WTC11 (cell line): ENCODE data around the gene WARS2. TPM values are rescaled to one million over a fixed set of nuclear protein-coding genes. Genes with fewer than 3 reads are reported as not detected.

Source experiments
- ATAC-seq: fragments of 200-7000 bp; cut with Tn5 transposase; 2 replicates; pipeline ENCODE4 v1.10.0; 2021; ENCODE audit warnings: mild to moderate bottlenecking, moderate library complexity
- CTCF ChIA-PET: fragments of 300-600 bp; sonication (Branson Sonifier 250); formaldehyde crosslinking; loops from one replicate; lab custom pipeline; 2021; ENCODE audit warnings: antibody characterized with exemption; lab: Charles Lee
- POLR2A ChIA-PET: fragments of 350-600 bp; sonication (Branson Sonifier 250); formaldehyde crosslinking; loops from one replicate; lab custom pipeline; 2021; ENCODE audit warnings: antibody characterized with exemption; lab: Charles Lee
- DNase-seq: peaks from one replicate; pipeline ENCODE4 v3.0.0; 2021; ENCODE audit warnings: low spot score
- H3K27ac Mint-ChIP-seq: 2 replicates; pipeline ENCODE4 v1.8.0; 2021; ENCODE audit warnings: mixed read lengths
- H3K27me3 Mint-ChIP-seq: 2 replicates; pipeline ENCODE4 v1.8.0; 2021; ENCODE audit warnings: low read depth, mild to moderate bottlenecking, moderate library complexity, mixed read lengths
- H3K36me3 Mint-ChIP-seq: 2 replicates; pipeline ENCODE4 v1.8.0; 2021; ENCODE audit warnings: mixed read lengths
- H3K4me1 Mint-ChIP-seq: 2 replicates; pipeline ENCODE4 v1.8.0; 2022; ENCODE audit warnings: mixed read lengths
- H3K4me3 Mint-ChIP-seq: 2 replicates; pipeline ENCODE4 v1.8.0; 2021; ENCODE audit warnings: mild to moderate bottlenecking, moderate library complexity, mixed read lengths
- H3K9me3 Mint-ChIP-seq: 2 replicates; pipeline ENCODE4 v1.8.0; 2021; ENCODE audit warnings: mixed read lengths
- CREB1 ChIP-seq: sonication (generic); formaldehyde crosslinking; IDR thresholded peaks from 2 replicates; pipeline ENCODE4 v1.8.0; 2023; ENCODE audit warnings: mild to moderate bottlenecking, missing genetic modification reagents
- E2F4 ChIP-seq: sonication (generic); formaldehyde crosslinking; IDR thresholded peaks from 2 replicates; pipeline ENCODE4 v1.8.1; 2022; ENCODE audit warnings: low read depth, mild to moderate bottlenecking, moderate library complexity, missing genetic modification reagents, borderline replicate concordance
- HMGA2 ChIP-seq: fragments of 250-450 bp; sonication (Bioruptor Pico); IDR thresholded peaks from 2 replicates; pipeline ENCODE4 v1.4.0; 2021; ENCODE audit warnings: mild to moderate bottlenecking, moderate library complexity
- HMGXB4 ChIP-seq: sonication (generic); formaldehyde crosslinking; IDR thresholded peaks from 2 replicates; pipeline ENCODE4 v1.8.1; 2023; ENCODE audit warnings: mild to moderate bottlenecking, moderate library complexity, missing genetic modification reagents
- JAZF1 ChIP-seq: fragments of 250-450 bp; sonication (Bioruptor Pico); IDR thresholded peaks from 2 replicates; pipeline ENCODE4 v1.9.0; 2021; ENCODE audit warnings: moderate library complexity, mild to moderate bottlenecking, inconsistent platforms
- PRRX2 ChIP-seq: fragments of 250-450 bp; sonication (Bioruptor Pico); IDR thresholded peaks from 2 replicates; pipeline ENCODE4 v1.8.0; 2021; ENCODE audit warnings: mild to moderate bottlenecking
- SP1 ChIP-seq: sonication (generic); formaldehyde crosslinking; conservative IDR thresholded peaks from 2 replicates; pipeline ENCODE4 v1.8.1; 2022; ENCODE audit warnings: missing genetic modification reagents
- STAT6 ChIP-seq: sonication (generic); formaldehyde crosslinking; conservative IDR thresholded peaks from 2 replicates; pipeline ENCODE4 v1.8.1; 2023; ENCODE audit warnings: mild to moderate bottlenecking, low read depth, missing genetic modification reagents, moderate library complexity
- ZBTB43 ChIP-seq: sonication (generic); formaldehyde crosslinking; IDR thresholded peaks from 2 replicates; pipeline ENCODE4 v1.8.1; 2023; ENCODE audit warnings: mild to moderate bottlenecking, missing genetic modification reagents
- ZNF232 ChIP-seq: sonication (generic); formaldehyde crosslinking; IDR thresholded peaks from 2 replicates; pipeline ENCODE4 v1.8.0; 2022; ENCODE audit warnings: mild to moderate bottlenecking, missing genetic modification reagents
- ZNF512 ChIP-seq: sonication (generic); formaldehyde crosslinking; IDR thresholded peaks from 2 replicates; pipeline ENCODE4 v1.8.1; 2022; ENCODE audit warnings: missing genetic modification reagents, borderline replicate concordance
- total RNA-seq: library from RNA; stranded (reverse); gene quantifications from 3 replicates; pipeline ENCODE4 v1.2.3, GENCODE V29; 2021
- TF ChIP-seq, protein P1 (sequence below): sonication (generic); formaldehyde crosslinking; IDR thresholded peaks from 2 replicates; pipeline ENCODE4 v1.8.0; 2022; ENCODE audit warnings: missing genetic modification reagents
- TF ChIP-seq, protein P2 (sequence below): sonication (generic); formaldehyde crosslinking; IDR thresholded peaks from 2 replicates; pipeline ENCODE4 v1.8.1; 2023; ENCODE audit warnings: mild to moderate bottlenecking, missing genetic modification reagents, borderline replicate concordance
- TF ChIP-seq, protein P3 (sequence below): sonication (generic); formaldehyde crosslinking; IDR thresholded peaks from 2 replicates; pipeline ENCODE4 v1.8.0; 2022; ENCODE audit warnings: mild to moderate bottlenecking, missing genetic modification reagents
- TF ChIP-seq, protein P4 (sequence below): sonication (generic); formaldehyde crosslinking; IDR thresholded peaks from 2 replicates; pipeline ENCODE4 v1.8.0; 2022; ENCODE audit warnings: mild to moderate bottlenecking, missing genetic modification reagents

The WARS2 gene
- total RNA-seq, 1 experiment from 2014 or later = 9.3 TPM

GRCh38 chr1:119068427-119068826 is 72.0 kb downstream of the WARS2 start (continued):
- TF ChIP-seq ZNF512 (CRISPR knock-in tag) (no peak), SP1 (CRISPR knock-in tag) (no peak)

DNA sequence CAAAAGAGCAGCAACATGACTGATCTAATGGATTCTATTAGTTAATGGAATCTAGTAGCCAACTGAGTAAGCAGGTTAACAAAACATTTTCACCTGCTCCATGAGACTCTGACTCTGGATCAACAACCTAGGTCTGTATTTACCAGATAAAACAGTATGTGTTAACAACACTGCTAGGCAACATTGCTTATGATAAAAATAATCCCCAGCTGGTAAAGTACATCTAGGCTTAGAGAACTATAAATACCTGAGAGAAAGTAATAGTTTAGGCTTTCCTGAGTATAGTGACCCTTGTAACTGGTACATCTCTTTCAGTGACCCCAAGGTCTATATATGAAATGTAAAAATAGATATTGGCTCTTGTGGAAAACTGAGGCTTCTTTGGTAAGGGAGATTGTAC is 78.8 kb downstream of the WARS2 start:
- Mint-ChIP-seq H3K27me3 (no peaks in the 10 kb centered on the region), H3K9me3 (peaks cover 11% of the 10 kb centered on the region), H3K4me3 (no peak overlapping the region), H3K4me1 (no peaks in the 10 kb centered on the region), H3K36me3 (peaks cover 8% of the 10 kb centered on the region), H3K27ac (no peak overlapping the region)
- TF ChIP-seq, protein P1, sequence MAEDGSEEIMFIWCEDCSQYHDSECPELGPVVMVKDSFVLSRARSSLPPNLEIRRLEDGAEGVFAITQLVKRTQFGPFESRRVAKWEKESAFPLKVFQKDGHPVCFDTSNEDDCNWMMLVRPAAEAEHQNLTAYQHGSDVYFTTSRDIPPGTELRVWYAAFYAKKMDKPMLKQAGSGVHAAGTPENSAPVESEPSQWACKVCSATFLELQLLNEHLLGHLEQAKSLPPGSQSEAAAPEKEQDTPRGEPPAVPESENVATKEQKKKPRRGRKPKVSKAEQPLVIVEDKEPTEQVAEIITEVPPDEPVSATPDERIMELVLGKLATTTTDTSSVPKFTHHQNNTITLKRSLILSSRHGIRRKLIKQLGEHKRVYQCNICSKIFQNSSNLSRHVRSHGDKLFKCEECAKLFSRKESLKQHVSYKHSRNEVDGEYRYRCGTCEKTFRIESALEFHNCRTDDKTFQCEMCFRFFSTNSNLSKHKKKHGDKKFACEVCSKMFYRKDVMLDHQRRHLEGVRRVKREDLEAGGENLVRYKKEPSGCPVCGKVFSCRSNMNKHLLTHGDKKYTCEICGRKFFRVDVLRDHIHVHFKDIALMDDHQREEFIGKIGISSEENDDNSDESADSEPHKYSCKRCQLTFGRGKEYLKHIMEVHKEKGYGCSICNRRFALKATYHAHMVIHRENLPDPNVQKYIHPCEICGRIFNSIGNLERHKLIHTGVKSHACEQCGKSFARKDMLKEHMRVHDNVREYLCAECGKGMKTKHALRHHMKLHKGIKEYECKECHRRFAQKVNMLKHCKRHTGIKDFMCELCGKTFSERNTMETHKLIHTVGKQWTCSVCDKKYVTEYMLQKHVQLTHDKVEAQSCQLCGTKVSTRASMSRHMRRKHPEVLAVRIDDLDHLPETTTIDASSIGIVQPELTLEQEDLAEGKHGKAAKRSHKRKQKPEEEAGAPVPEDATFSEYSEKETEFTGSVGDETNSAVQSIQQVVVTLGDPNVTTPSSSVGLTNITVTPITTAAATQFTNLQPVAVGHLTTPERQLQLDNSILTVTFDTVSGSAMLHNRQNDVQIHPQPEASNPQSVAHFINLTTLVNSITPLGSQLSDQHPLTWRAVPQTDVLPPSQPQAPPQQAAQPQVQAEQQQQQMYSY (CRISPR knock-in tag) = no peak
- TF ChIP-seq, protein P2, sequence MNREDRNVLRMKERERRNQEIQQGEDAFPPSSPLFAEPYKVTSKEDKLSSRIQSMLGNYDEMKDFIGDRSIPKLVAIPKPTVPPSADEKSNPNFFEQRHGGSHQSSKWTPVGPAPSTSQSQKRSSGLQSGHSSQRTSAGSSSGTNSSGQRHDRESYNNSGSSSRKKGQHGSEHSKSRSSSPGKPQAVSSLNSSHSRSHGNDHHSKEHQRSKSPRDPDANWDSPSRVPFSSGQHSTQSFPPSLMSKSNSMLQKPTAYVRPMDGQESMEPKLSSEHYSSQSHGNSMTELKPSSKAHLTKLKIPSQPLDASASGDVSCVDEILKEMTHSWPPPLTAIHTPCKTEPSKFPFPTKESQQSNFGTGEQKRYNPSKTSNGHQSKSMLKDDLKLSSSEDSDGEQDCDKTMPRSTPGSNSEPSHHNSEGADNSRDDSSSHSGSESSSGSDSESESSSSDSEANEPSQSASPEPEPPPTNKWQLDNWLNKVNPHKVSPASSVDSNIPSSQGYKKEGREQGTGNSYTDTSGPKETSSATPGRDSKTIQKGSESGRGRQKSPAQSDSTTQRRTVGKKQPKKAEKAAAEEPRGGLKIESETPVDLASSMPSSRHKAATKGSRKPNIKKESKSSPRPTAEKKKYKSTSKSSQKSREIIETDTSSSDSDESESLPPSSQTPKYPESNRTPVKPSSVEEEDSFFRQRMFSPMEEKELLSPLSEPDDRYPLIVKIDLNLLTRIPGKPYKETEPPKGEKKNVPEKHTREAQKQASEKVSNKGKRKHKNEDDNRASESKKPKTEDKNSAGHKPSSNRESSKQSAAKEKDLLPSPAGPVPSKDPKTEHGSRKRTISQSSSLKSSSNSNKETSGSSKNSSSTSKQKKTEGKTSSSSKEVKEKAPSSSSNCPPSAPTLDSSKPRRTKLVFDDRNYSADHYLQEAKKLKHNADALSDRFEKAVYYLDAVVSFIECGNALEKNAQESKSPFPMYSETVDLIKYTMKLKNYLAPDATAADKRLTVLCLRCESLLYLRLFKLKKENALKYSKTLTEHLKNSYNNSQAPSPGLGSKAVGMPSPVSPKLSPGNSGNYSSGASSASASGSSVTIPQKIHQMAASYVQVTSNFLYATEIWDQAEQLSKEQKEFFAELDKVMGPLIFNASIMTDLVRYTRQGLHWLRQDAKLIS (CRISPR knock-in tag) = no peak
- TF ChIP-seq, protein P3, sequence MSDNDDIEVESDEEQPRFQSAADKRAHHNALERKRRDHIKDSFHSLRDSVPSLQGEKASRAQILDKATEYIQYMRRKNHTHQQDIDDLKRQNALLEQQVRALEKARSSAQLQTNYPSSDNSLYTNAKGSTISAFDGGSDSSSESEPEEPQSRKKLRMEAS = no peak
- no peak for TF ChIP-seq ZNF232
- no peak for TF ChIP-seq ZBTB43 (CRISPR knock-in tag)
- no peak for TF ChIP-seq CREB1 (CRISPR knock-in tag)
- TF ChIP-seq HMGXB4 = no peak
- no peak for TF ChIP-seq HMGA2 (CRISPR knock-in tag)
- TF ChIP-seq E2F4 (CRISPR knock-in tag) = no peak
- TF ChIP-seq, protein P4, sequence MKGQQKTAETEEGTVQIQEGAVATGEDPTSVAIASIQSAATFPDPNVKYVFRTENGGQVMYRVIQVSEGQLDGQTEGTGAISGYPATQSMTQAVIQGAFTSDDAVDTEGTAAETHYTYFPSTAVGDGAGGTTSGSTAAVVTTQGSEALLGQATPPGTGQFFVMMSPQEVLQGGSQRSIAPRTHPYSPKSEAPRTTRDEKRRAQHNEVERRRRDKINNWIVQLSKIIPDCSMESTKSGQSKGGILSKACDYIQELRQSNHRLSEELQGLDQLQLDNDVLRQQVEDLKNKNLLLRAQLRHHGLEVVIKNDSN (CRISPR knock-in tag) = no peak
- TF ChIP-seq STAT6 (CRISPR knock-in tag) = no peak
- no peak for TF ChIP-seq JAZF1 (CRISPR knock-in tag)
- no peak for TF ChIP-seq PRRX2 (CRISPR knock-in tag)
- ChIA-PET CTCF (no interaction called here), POLR2A (no interaction called here)
- ATAC-seq (no peak), DNase-seq (no peak)
